ENCODE data around the gene KCNJ5. TPM values are rescaled to one million over a fixed set of nuclear protein-coding genes. Genes with fewer than 3 reads are reported as not detected.

KCNJ5 gene
- total RNA-seq, 1 donor from 2014 or later = 0.52 TPM

DNA sequence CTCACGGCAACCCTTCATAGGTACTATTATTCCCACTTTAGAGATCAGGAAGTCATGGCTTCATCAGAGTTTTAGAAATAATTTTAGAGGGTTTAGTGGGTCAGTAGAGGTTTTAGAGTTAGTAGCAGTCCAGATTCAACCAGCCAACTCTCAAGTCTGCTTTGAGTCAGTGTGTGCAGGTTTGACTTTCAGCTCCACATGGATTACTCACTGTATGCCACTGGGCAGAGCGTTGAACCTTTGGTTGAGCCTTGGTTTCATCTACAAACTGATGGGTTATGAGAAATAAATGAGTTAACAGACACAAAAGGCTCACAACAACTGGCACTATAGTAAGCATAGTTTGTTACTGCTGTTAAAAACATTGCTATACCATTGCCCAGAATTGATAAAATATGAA, 70.5 kb downstream of the KCNJ5 start:
- Histone ChIP-seq H3K9ac (ENCODE audit: low read depth in 1 of 3, low read length in 3 of 3) (no peak overlapping the region), H3K27ac (ENCODE audit: low read depth, low read length) (no peak overlapping the region), H3K36me3 (ENCODE audit: control insufficient read depth in 3 of 3, insufficient read depth in 3 of 3, low read length in 3 of 3) (no peaks in the 10 kb centered on the region), H3K9me3 (ENCODE audit: control insufficient read depth in 3 of 3, low read length in 3 of 3) (no peaks in the 10 kb centered on the region), H3K4me1 (ENCODE audit: control insufficient read depth in 3 of 3, insufficient read depth in 3 of 3, low read length in 3 of 3) (peaks cover 0 to 4% (median 0%) of the 10 kb centered on the region in 3 donors), H3K4me3 (ENCODE audit: low read length in 3 of 3) (no peak overlapping the region), H3K27me3 (ENCODE audit: control insufficient read depth in 3 of 3, insufficient read depth in 3 of 3, low read length in 3 of 3) (peaks cover 0 to 5% (median 4%) of the 10 kb centered on the region in 3 donors)

DNA sequence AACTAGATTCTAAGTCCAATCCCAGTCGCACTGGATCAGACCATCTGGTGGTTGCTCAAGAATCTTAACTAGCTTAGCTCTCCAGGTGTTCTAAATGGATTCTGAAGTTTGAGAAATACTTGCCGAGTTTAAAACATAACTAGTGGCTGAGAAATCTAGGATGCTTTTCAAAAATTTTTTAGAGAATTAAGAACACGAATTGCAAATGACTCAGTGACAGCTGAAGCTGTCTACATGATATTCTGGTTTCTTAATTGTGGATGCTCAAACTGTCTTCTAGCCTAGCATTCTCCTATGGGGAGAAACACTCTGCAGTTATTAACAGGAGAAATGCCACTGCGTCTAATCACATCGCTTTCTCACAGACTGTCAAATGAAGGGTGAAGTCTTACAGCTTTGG, 71.7 kb downstream of the KCNJ5 start:
- Histone ChIP-seq H3K27me3 (ENCODE audit: control insufficient read depth in 3 of 3, insufficient read depth in 3 of 3, low read length in 3 of 3) (peaks cover 0 to 4% (median 0%) of the 10 kb centered on the region in 3 donors), H3K4me1 (ENCODE audit: control insufficient read depth in 3 of 3, insufficient read depth in 3 of 3, low read length in 3 of 3) (peaks cover 0 to 4% (median 0%) of the 10 kb centered on the region in 3 donors), H3K36me3 (ENCODE audit: control insufficient read depth in 3 of 3, insufficient read depth in 3 of 3, low read length in 3 of 3) (no peaks in the 10 kb centered on the region), H3K9ac (ENCODE audit: low read depth in 1 of 3, low read length in 3 of 3) (no peak overlapping the region), H3K9me3 (ENCODE audit: control insufficient read depth in 3 of 3, low read length in 3 of 3) (no peaks in the 10 kb centered on the region), H3K27ac (ENCODE audit: low read depth, low read length) (no peak overlapping the region), H3K4me3 (ENCODE audit: low read length in 3 of 3) (no peak overlapping the region)

DNA sequence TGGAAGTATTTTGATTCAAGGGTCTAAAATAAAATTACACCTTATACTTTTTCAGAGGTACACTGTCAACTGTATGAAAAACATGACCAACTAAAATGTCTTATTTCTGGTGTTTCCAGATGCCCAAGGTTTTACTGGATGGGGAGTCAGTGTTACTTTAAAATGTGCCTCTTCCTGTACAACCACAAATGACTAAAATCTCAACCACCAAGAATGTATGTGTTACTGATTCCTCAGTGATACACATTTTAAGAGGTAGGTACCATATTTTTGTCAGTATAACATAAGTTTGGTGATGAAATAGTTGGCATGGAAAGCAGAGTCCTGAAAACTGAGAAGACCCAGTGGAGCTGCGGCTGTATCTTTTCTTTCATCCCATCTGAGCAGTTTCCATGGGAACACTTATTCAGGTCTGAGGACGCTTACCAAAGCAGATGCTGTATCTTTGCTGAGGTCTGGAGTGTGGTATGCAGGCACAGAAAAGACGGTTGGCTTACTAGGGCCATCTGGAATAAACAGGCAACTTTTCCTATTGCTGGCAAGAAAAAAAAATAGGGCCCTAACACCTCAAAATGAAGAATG, 72.7 kb downstream of the KCNJ5 start:
- Histone ChIP-seq H3K27me3 (ENCODE audit: control insufficient read depth in 3 of 3, insufficient read depth in 3 of 3, low read length in 3 of 3) (peaks cover 0 to 4% (median 0%) of the 10 kb centered on the region in 3 donors), H3K9ac (ENCODE audit: low read depth in 1 of 3, low read length in 3 of 3) (no peak overlapping the region), H3K9me3 (ENCODE audit: control insufficient read depth in 3 of 3, low read length in 3 of 3) (no peaks in the 10 kb centered on the region), H3K27ac (ENCODE audit: low read depth, low read length) (no peak overlapping the region), H3K36me3 (ENCODE audit: control insufficient read depth in 3 of 3, insufficient read depth in 3 of 3, low read length in 3 of 3) (peaks cover 0 to 3% (median 2%) of the 10 kb centered on the region in 3 donors), H3K4me1 (ENCODE audit: control insufficient read depth in 3 of 3, insufficient read depth in 3 of 3, low read length in 3 of 3) (peaks cover 0 to 4% (median 0%) of the 10 kb centered on the region in 3 donors), H3K4me3 (ENCODE audit: low read length in 3 of 3) (no peak overlapping the region)

DNA sequence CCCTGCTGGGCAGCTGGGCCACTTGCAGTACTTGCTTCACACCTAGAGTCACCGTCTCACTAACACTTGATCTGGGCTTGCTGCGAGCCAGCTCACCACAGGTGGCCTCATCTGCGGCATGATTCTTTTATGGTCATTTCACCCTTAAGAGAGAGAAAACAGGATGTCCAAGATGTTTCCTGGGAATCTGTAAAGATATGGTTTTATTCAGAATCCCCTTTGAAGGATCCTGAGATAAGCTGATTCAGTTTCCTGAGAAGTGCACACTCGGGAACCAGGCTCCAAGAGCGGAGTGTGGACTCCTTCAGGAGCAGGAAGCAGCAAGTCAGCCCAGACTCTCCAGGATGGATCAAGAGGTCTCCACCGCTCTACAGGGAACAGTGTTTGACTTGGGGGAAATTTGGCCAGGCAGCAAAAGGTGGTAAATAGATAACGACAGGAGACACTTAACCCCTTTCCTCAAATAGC, 73.3 kb downstream of the KCNJ5 start:
- Histone ChIP-seq H3K27me3 (ENCODE audit: control insufficient read depth in 3 of 3, insufficient read depth in 3 of 3, low read length in 3 of 3) (peaks cover 0 to 4% (median 0%) of the 10 kb centered on the region in 3 donors), H3K36me3 (ENCODE audit: control insufficient read depth in 3 of 3, insufficient read depth in 3 of 3, low read length in 3 of 3) (peaks cover 6 to 9% (median 8%) of the 10 kb centered on the region in 3 donors), H3K4me1 (ENCODE audit: control insufficient read depth in 3 of 3, insufficient read depth in 3 of 3, low read length in 3 of 3) (peaks cover 0 to 4% (median 0%) of the 10 kb centered on the region in 3 donors), H3K4me3 (ENCODE audit: low read length in 3 of 3) (no peak overlapping the region), H3K9ac (ENCODE audit: low read depth in 1 of 3, low read length in 3 of 3) (no peak overlapping the region), H3K27ac (ENCODE audit: low read depth, low read length) (no peak overlapping the region), H3K9me3 (ENCODE audit: control insufficient read depth in 3 of 3, low read length in 3 of 3) (no peaks in the 10 kb centered on the region)

DNA sequence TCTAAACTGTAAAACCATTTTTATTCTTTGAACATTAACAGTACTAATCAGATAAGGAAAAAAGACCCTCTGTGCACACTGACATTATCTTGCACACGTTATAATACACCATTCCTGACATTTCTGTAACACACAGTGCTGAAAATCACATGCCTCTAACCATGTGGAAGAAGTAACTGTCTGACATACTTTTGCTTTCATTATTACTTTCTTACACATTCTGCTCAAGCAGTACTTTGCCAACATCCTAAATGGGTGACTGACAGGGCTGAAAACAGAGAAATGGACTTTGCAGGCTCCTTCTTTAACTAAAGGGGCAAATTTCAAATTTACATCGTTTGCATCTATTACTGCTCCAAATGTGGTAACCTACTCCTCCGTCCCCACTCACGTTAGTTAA, 74.3 kb downstream of the KCNJ5 start:
- Histone ChIP-seq H3K4me3 (ENCODE audit: low read length in 3 of 3) (no peak overlapping the region), H3K4me1 (ENCODE audit: control insufficient read depth in 3 of 3, insufficient read depth in 3 of 3, low read length in 3 of 3) (peaks cover 0 to 4% (median 0%) of the 10 kb centered on the region in 3 donors), H3K27me3 (ENCODE audit: control insufficient read depth in 3 of 3, insufficient read depth in 3 of 3, low read length in 3 of 3) (no peaks in the 10 kb centered on the region), H3K36me3 (ENCODE audit: control insufficient read depth in 3 of 3, insufficient read depth in 3 of 3, low read length in 3 of 3) (peaks cover 16 to 19% (median 18%) of the 10 kb centered on the region in 3 donors), H3K27ac (ENCODE audit: low read depth, low read length) (no peak overlapping the region), H3K9ac (ENCODE audit: low read depth in 1 of 3, low read length in 3 of 3) (no peak overlapping the region), H3K9me3 (ENCODE audit: control insufficient read depth in 3 of 3, low read length in 3 of 3) (no peaks in the 10 kb centered on the region)

DNA sequence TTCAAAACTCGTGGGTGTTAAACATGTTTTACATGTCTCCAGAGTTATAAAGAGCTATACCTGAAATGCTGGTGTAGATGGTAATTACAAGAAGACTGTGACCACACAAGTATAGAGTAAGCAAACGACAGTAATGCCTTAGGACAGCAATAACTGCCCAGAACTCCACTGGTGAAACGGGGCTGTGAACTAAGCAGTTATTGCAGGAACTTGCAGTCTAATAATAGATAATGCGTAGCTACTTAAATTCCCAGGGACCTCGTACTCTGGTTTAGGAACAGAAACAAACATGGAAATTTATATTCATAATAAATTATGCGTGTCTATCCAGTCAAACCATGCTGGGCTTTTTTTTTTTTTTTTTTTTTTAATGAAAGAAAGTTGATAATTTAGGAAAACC, 76.4 kb downstream of the KCNJ5 start:
- H3K36me3 ChIP-seq (ENCODE audit: control insufficient read depth in 3 of 3, insufficient read depth in 3 of 3, low read length in 3 of 3) = peaks cover 29 to 32% (median 30%) of the 10 kb centered on the region in 3 donors
- H3K4me1 ChIP-seq (ENCODE audit: control insufficient read depth in 3 of 3, insufficient read depth in 3 of 3, low read length in 3 of 3) = peaks cover 0 to 4% (median 0%) of the 10 kb centered on the region in 3 donors
- H3K27me3 ChIP-seq (ENCODE audit: control insufficient read depth in 3 of 3, insufficient read depth in 3 of 3, low read length in 3 of 3) = no peaks in the 10 kb centered on the region
- H3K27ac ChIP-seq (ENCODE audit: low read depth, low read length) = no peak overlapping the region
- no peaks in the 10 kb centered on the region for H3K9me3 ChIP-seq (ENCODE audit: control insufficient read depth in 3 of 3, low read length in 3 of 3)
- H3K4me3 ChIP-seq (ENCODE audit: low read length in 3 of 3) = no peak overlapping the region
- H3K9ac ChIP-seq (ENCODE audit: low read depth in 1 of 3, low read length in 3 of 3) = no peak overlapping the region

DNA sequence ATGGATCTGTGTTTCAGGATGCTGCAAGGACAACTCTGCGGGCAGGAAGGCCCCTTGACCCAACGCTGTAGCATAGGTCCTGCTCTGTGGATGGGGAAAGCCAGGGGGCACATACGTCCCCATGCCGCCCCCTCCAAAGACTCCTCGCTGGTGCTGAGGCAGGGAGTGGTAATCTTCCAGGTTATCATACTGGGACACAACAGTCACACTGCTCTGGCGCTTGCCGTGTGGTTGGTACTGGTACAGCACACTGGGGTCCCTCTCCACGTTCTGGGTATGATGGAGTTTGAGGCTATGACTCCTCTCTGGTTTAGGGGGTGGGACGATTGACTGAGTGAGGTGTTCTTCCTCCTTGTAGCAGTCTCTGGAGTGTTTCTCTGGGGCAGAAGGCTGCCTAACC, 77.8 kb downstream of the KCNJ5 start:
- no peaks in the 10 kb centered on the region for H3K9me3 ChIP-seq (ENCODE audit: control insufficient read depth in 3 of 3, low read length in 3 of 3)
- no peak overlapping the region for H3K4me3 ChIP-seq (ENCODE audit: low read length in 3 of 3)
- peaks cover 33 to 43% (median 37%) of the 10 kb centered on the region in 3 donors for H3K36me3 ChIP-seq (ENCODE audit: control insufficient read depth in 3 of 3, insufficient read depth in 3 of 3, low read length in 3 of 3)

More for the DNA sequence above, 77.8 kb downstream of the KCNJ5 start:
- H3K4me1 ChIP-seq (ENCODE audit: control insufficient read depth in 3 of 3, insufficient read depth in 3 of 3, low read length in 3 of 3) = peaks cover 0 to 4% (median 0%) of the 10 kb centered on the region in 3 donors
- no peak overlapping the region for H3K9ac ChIP-seq (ENCODE audit: low read depth in 1 of 3, low read length in 3 of 3)
- H3K27me3 ChIP-seq (ENCODE audit: control insufficient read depth in 3 of 3, insufficient read depth in 3 of 3, low read length in 3 of 3) = no peaks in the 10 kb centered on the region
- no peak overlapping the region for H3K27ac ChIP-seq (ENCODE audit: low read depth, low read length)

Other genes starting within 250 kb of the KCNJ5 start
- 9.4 TPM for gene FLI1, start 197.3 kb upstream of the KCNJ5 start, total RNA-seq
- gene KCNJ1, start 24.1 kb upstream of the KCNJ5 start, total RNA-seq = not detected
- gene TP53AIP1, start 51.5 kb downstream of the KCNJ5 start, total RNA-seq = not detected